Smooth muscle cell (in vitro differentiated cells): Measurements from ENCODE around the gene C15orf62. TPM values are rescaled to one million over a fixed set of nuclear protein-coding genes. Genes with fewer than 3 reads are reported as not detected.

Experiments
- DNase-seq: peaks from one replicate; lab custom pipeline; 2025; ENCODE audit not compliant: unreplicated experiment; lab: John Stamatoyannopoulos, UW
- H2AFZ ChIP-seq: fragments of 200-600 bp; sonication (generic); 2 replicates; pipeline ENCODE4 v1.6.0; 2016; ENCODE audit warnings: antibody characterized with exemption, low read depth, mild to moderate bottlenecking
- H3F3A ChIP-seq: fragments of 200-600 bp; sonication (generic); 2 replicates; pipeline ENCODE4 v1.6.0; 2017; ENCODE audit warnings: antibody characterized with exemption, low read depth
- H3K27ac ChIP-seq: fragments of 200-600 bp; sonication (generic); 2 replicates; pipeline ENCODE4 v1.5.1; 2016; ENCODE audit warnings: low read depth, mild to moderate bottlenecking
- H3K27me3 ChIP-seq: fragments of 200-600 bp; sonication (generic); 2 replicates; pipeline ENCODE4 v1.6.1; 2016; ENCODE audit warnings: low read depth, mild to moderate bottlenecking
- H3K36me3 ChIP-seq: fragments of 200-600 bp; sonication (generic); 2 replicates; pipeline ENCODE4 v1.5.1; 2016; ENCODE audit warnings: low read depth
- H3K4me1 ChIP-seq: fragments of 200-600 bp; sonication (generic); 2 replicates; pipeline ENCODE4 v1.5.1; 2016; ENCODE audit warnings: low read depth
- H3K4me2 ChIP-seq: fragments of 200-600 bp; sonication (generic); 2 replicates; pipeline ENCODE4 v1.6.0; 2016; ENCODE audit warnings: mild to moderate bottlenecking
- H3K4me3 ChIP-seq: fragments of 200-600 bp; sonication (generic); 2 replicates; pipeline ENCODE4 v1.5.1; 2016; ENCODE audit warnings: mild to moderate bottlenecking
- H3K79me2 ChIP-seq: fragments of 200-600 bp; sonication (generic); 2 replicates; pipeline ENCODE4 v1.6.0; 2016; ENCODE audit warnings: low read depth, mild to moderate bottlenecking
- H3K9ac ChIP-seq: fragments of 200-600 bp; sonication (generic); 2 replicates; pipeline ENCODE4 v1.6.0; 2016; ENCODE audit warnings: low read depth
- H3K9me3 ChIP-seq: fragments of 200-600 bp; sonication (generic); replicated peaks from 2 replicates; pipeline ENCODE4 v1.5.1; 2016; ENCODE audit warnings: low read depth
- H4K20me1 ChIP-seq: fragments of 200-600 bp; sonication (generic); 2 replicates; pipeline ENCODE4 v1.6.0; 2016; ENCODE audit warnings: low read depth
- WGBS: methylation state at CpG from one replicate; pipeline ENCODE4 v1.1.7; 2016; ENCODE audit warnings: low lambda C conversion rate; 5-methylcytosine and 5-hydroxymethylcytosine counted together
- polyA plus RNA-seq: library from polyadenylated mRNA; unstranded; fragments of >200 nt; fragmentation: Nextera tagmentation; extraction: Ambion mirVana; gene quantifications from 2 replicates; pipeline ENCODE4 v1.2.1, GENCODE V29; 2016
- small RNA-seq: library from RNA; depleted of rRNA; stranded (forward); fragments of <200 nt; gene quantifications from one replicate; pipeline ENCODE3, GENCODE V24; 2014
- total RNA-seq: library from RNA; depleted of rRNA; stranded (reverse); fragments of >200 nt; gene quantifications from 2 replicates; pipeline ENCODE4 v1.2.3, GENCODE V29; 2014
- TF ChIP-seq, protein P1 (sequence below): fragments of 200-600 bp; sonication (generic); IDR thresholded peaks from 2 replicates; pipeline ENCODE4 v1.5.1; 2017; ENCODE audit warnings: borderline replicate concordance, mild to moderate bottlenecking, antibody characterized with exemption; ENCODE audit not compliant: insufficient read depth, poor library complexity, severe bottlenecking

Gene C15orf62
- total and polyA plus RNA-seq, 2 experiments from 2014 or later = 0.35 to 0.63 TPM

DNA sequence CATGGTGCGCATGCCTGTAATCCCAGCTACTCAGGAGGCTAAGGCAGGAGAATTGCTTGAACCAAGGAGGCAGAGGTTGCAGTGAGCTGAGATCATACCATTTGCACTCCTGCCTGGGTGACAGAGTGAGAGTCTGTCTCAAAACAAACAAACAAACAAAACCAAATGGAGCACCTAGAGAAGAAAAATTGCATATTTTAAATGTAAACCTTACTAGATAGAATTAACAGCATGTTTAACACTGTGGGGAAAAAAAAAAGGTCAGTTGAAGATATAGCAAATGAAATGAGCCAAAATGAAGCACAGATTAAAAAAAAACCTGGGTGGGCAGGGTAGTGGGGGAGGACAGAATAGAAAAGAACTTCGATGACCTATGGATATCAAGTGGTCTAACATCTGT lies 51.4 kb downstream of the C15orf62 start:
- TF ChIP-seq, protein P1, sequence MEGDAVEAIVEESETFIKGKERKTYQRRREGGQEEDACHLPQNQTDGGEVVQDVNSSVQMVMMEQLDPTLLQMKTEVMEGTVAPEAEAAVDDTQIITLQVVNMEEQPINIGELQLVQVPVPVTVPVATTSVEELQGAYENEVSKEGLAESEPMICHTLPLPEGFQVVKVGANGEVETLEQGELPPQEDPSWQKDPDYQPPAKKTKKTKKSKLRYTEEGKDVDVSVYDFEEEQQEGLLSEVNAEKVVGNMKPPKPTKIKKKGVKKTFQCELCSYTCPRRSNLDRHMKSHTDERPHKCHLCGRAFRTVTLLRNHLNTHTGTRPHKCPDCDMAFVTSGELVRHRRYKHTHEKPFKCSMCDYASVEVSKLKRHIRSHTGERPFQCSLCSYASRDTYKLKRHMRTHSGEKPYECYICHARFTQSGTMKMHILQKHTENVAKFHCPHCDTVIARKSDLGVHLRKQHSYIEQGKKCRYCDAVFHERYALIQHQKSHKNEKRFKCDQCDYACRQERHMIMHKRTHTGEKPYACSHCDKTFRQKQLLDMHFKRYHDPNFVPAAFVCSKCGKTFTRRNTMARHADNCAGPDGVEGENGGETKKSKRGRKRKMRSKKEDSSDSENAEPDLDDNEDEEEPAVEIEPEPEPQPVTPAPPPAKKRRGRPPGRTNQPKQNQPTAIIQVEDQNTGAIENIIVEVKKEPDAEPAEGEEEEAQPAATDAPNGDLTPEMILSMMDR = no peak
- H3K9ac ChIP-seq = no peak overlapping the region
- no peaks in the 10 kb centered on the region for H3F3A ChIP-seq
- no peaks in the 10 kb centered on the region for H3K79me2 ChIP-seq
- no peaks in the 10 kb centered on the region for H3K36me3 ChIP-seq
- H4K20me1 ChIP-seq = no peaks in the 10 kb centered on the region
- no peak overlapping the region for H2AFZ ChIP-seq
- H3K27me3 ChIP-seq = no peaks in the 10 kb centered on the region
- no peak overlapping the region for H3K27ac ChIP-seq
- H3K4me2 ChIP-seq = no peak overlapping the region
- no peak for DNase-seq
- no peak overlapping the region for H3K4me3 ChIP-seq
- 97% methylated on average over 2 of the region's 2 CpGs for WGBS
- no peaks in the 10 kb centered on the region for H3K9me3 ChIP-seq
- H3K4me1 ChIP-seq = no peaks in the 10 kb centered on the region

Small RNAs within 50 kb of the gene (small RNA-seq; reads per million reads assigned to genes)
- not detected for gene SUMO2P15

Other genes starting within 250 kb of the C15orf62 start
- gene CCDC32, start 204.9 kb upstream of the C15orf62 start, total RNA-seq = 16.2 and 25.5 TPM in 2 replicates
- gene CCDC32, start 204.9 kb upstream of the C15orf62 start, polyA plus RNA-seq = 19.3 and 20.6 TPM in 2 replicates
- 6.8 and 7.3 TPM in 2 replicates for gene RPUSD2, start 200.7 kb upstream of the C15orf62 start, total RNA-seq
- gene RPUSD2, start 200.7 kb upstream of the C15orf62 start, polyA plus RNA-seq = 13.3 and 17.6 TPM in 2 replicates
- 7.2 and 10.8 TPM in 2 replicates for gene KNL1, start 175.7 kb upstream of the C15orf62 start, total RNA-seq
- gene KNL1, start 175.7 kb upstream of the C15orf62 start, polyA plus RNA-seq = 1.5 and 3.1 TPM in 2 replicates
- 9.2 and 9.7 TPM in 2 replicates for gene RAD51, start 74.8 kb upstream of the C15orf62 start, total RNA-seq
- 10.7 and 15.2 TPM in 2 replicates for gene RAD51, start 74.8 kb upstream of the C15orf62 start, polyA plus RNA-seq
- gene RMDN3, start 14.7 kb upstream of the C15orf62 start, total RNA-seq = 11.0 and 12.8 TPM in 2 replicates
- gene RMDN3, start 14.7 kb upstream of the C15orf62 start, polyA plus RNA-seq = 20.0 and 25.1 TPM in 2 replicates
- gene GCHFR, start 5.9 kb upstream of the C15orf62 start, total RNA-seq = 9.1 and 12.4 TPM in 2 replicates
- 8.9 and 19.0 TPM in 2 replicates for gene GCHFR, start 5.9 kb upstream of the C15orf62 start, polyA plus RNA-seq
- gene ZFYVE19, start 37.1 kb downstream of the C15orf62 start, total RNA-seq = 16.5 and 18.1 TPM in 2 replicates
- 30.1 and 31.9 TPM in 2 replicates for gene ZFYVE19, start 37.1 kb downstream of the C15orf62 start, polyA plus RNA-seq
- gene DNAJC17, start 37.5 kb downstream of the C15orf62 start, total RNA-seq = 23.7 and 25.0 TPM in 2 replicates
- gene DNAJC17, start 37.5 kb downstream of the C15orf62 start, polyA plus RNA-seq = 33.6 and 35.3 TPM in 2 replicates
- gene PPP1R14D, start 58.7 kb downstream of the C15orf62 start, total RNA-seq = not detected in 2 replicates
- gene PPP1R14D, start 58.7 kb downstream of the C15orf62 start, polyA plus RNA-seq = not detected in 2 replicates
- gene SPINT1, start 74.1 kb downstream of the C15orf62 start, total RNA-seq = 47.0 and 76.5 TPM in 2 replicates
- gene SPINT1, start 74.1 kb downstream of the C15orf62 start, polyA plus RNA-seq = 50.2 and 140 TPM in 2 replicates
- 2.9 and 3.3 TPM in 2 replicates for gene RHOV, start 104.3 kb downstream of the C15orf62 start, total RNA-seq
- gene RHOV, start 104.3 kb downstream of the C15orf62 start, polyA plus RNA-seq = 3.0 and 10.3 TPM in 2 replicates
- gene VPS18, start 124.5 kb downstream of the C15orf62 start, total RNA-seq = 14.2 and 15.4 TPM in 2 replicates
- gene VPS18, start 124.5 kb downstream of the C15orf62 start, polyA plus RNA-seq = 17.2 and 24.4 TPM in 2 replicates
- gene DLL4, start 159.4 kb downstream of the C15orf62 start, total RNA-seq = 0.04 TPM in 1 of 2 replicates, not detected in the other
- 0.37 TPM in 1 of 2 replicates, not detected in the other for gene DLL4, start 159.4 kb downstream of the C15orf62 start, polyA plus RNA-seq
- gene CHAC1, start 183.5 kb downstream of the C15orf62 start, total RNA-seq = 25.2 and 29.6 TPM in 2 replicates
- gene CHAC1, start 183.5 kb downstream of the C15orf62 start, polyA plus RNA-seq = 31.5 and 33.6 TPM in 2 replicates